ENCODE data around the gene EIF5. TPM values are rescaled to one million over a fixed set of nuclear protein-coding genes. Genes with fewer than 3 reads are reported as not detected.

Gene EIF5
- total RNA-seq, 4 donors from 2014 or later: 210 to 312 (median 266) TPM

- H3K4me3 ChIP-seq: no peak overlapping the region
- in situ Hi-C loops (cut with MboI; ENCODE audit: low pct_ligation_motif_present in 1 of 4, low pct_unique_long_range_greater_than_20kb in 1 of 4, low sequenced_read_pairs in 3 of 4): loop anchor here in 3 of 4 donors (10.0 to 25.0 kb wide), 3 partner anchors 104 to 204 kb away; partner anchors contain the start of genes EXOC3L4 (in 1 of the 3) and LBHD2 (in 1 of the 3)
- TF ChIP-seq EP300 (IDR thresholded peaks at IDR 0.05; ENCODE audit: low read depth) (no peak), POLR2AphosphoS5 (IDR thresholded peaks at IDR 0.05) (no peak), POLR2A (IDR thresholded peaks at IDR 0.05) (no peak), CTCF (IDR thresholded peaks at IDR 0.05) (no peak)
- intact Hi-C loops (cut with DNase I; ENCODE audit: low total_unique reads): no loop called here
- peaks cover 25% of the 10 kb centered on the region for H3K27me3 ChIP-seq
- no peak overlapping the region for H3K27ac ChIP-seq
- H3K9me3 ChIP-seq: no peaks in the 10 kb centered on the region
- H3K36me3 ChIP-seq: no peaks in the 10 kb centered on the region
- DNase-seq: no peak
- H3K4me1 ChIP-seq: no peaks in the 10 kb centered on the region
- WGBS, 2 donors (ENCODE audit: low coverage in 1 of 2): 91% methylated on average over 3 of the region's 3 CpGs; no CpG with 5 or more reads in 1 of the 2 donors
Measured at GRCh38 chr14:103290961-103291360, 43.1 kb upstream of the EIF5 start.

- WGBS, 2 donors (ENCODE audit: low coverage in 1 of 2): 27 to 40% methylated on average over 3 to 10 of the region's 10 CpGs
- intact Hi-C loops (cut with DNase I; ENCODE audit: low total_unique reads): loop anchor here (2.0 kb wide), 1 partner anchor 188 kb away; no protein-coding TSS in a partner anchor
- TF ChIP-seq CTCF (IDR thresholded peaks at IDR 0.05): peak; percentile 90 to 94 (median 91)
- no peak for TF ChIP-seq POLR2AphosphoS5 (IDR thresholded peaks at IDR 0.05)
Measured at GRCh38 chr14:103292426-103293374, 41.3 kb upstream of the EIF5 start.

GRCh38 chr14:103293465-103293864, 40.6 kb upstream of the EIF5 start:
- Histone ChIP-seq H3K27ac (no peak overlapping the region), H3K9me3 (no peaks in the 10 kb centered on the region), H3K4me3 (no peak overlapping the region), H3K4me1 (no peaks in the 10 kb centered on the region), H3K36me3 (no peaks in the 10 kb centered on the region), H3K27me3 (peaks cover 25% of the 10 kb centered on the region)
- in situ Hi-C loops (cut with MboI; ENCODE audit: low pct_ligation_motif_present in 1 of 4, low pct_unique_long_range_greater_than_20kb in 1 of 4, low sequenced_read_pairs in 3 of 4) (loop anchor here in 3 of 4 donors (10.0 to 25.0 kb wide), 3 partner anchors 106 to 206 kb away; partner anchors contain the start of genes EXOC3L4 (in 1 of the 3) and LBHD2 (in 1 of the 3)), intact Hi-C loops (cut with DNase I; ENCODE audit: low total_unique reads) (loop anchor here (2.0 kb wide), 1 partner anchor 189 kb away; no protein-coding TSS in a partner anchor)
- no peak for DNase-seq
- WGBS, 2 donors (ENCODE audit: low coverage in 1 of 2): 70 to 87% methylated on average over 4 to 7 of the region's 7 CpGs
- no peak for TF ChIP-seq POLR2AphosphoS5 (IDR thresholded peaks at IDR 0.05)

More at GRCh38 chr14:103292426-103293374, 41.3 kb upstream of the EIF5 start:
- DNase-seq: peak; percentile 84
- in situ Hi-C loops (cut with MboI; ENCODE audit: low pct_ligation_motif_present in 1 of 4, low pct_unique_long_range_greater_than_20kb in 1 of 4, low sequenced_read_pairs in 3 of 4): loop anchor here in 3 of 4 donors (10.0 to 25.0 kb wide), 3 partner anchors 105 to 205 kb away; partner anchors contain the start of genes EXOC3L4 (in 1 of the 3) and LBHD2 (in 1 of the 3)
- no peak overlapping the region for H3K27ac ChIP-seq
- no peaks in the 10 kb centered on the region for H3K9me3 ChIP-seq
- no peak overlapping the region for H3K4me3 ChIP-seq
- no peaks in the 10 kb centered on the region for H3K4me1 ChIP-seq
- H3K36me3 ChIP-seq: no peaks in the 10 kb centered on the region
- H3K27me3 ChIP-seq: peaks cover 25% of the 10 kb centered on the region

GRCh38 chr14:103294091-103294490, 39.9 kb upstream of the EIF5 start:
- no peak overlapping the region for H3K27ac ChIP-seq
- no peak for DNase-seq
- H3K27me3 ChIP-seq: peaks cover 20% of the 10 kb centered on the region
- no peaks in the 10 kb centered on the region for H3K4me1 ChIP-seq
- in situ Hi-C loops (cut with MboI; ENCODE audit: low pct_ligation_motif_present in 1 of 4, low pct_unique_long_range_greater_than_20kb in 1 of 4, low sequenced_read_pairs in 3 of 4): loop anchor here in 3 of 4 donors (10.0 to 25.0 kb wide), 3 partner anchors 107 to 207 kb away; partner anchors contain the start of genes EXOC3L4 (in 1 of the 3) and LBHD2 (in 1 of the 3)
- no peak overlapping the region for H3K4me3 ChIP-seq
- no peaks in the 10 kb centered on the region for H3K36me3 ChIP-seq
- H3K9me3 ChIP-seq: no peaks in the 10 kb centered on the region
- intact Hi-C loops (cut with DNase I; ENCODE audit: low total_unique reads): no loop called here
- TF ChIP-seq EP300 (IDR thresholded peaks at IDR 0.05; ENCODE audit: low read depth) (no peak), POLR2AphosphoS5 (IDR thresholded peaks at IDR 0.05) (no peak), CTCF (IDR thresholded peaks at IDR 0.05) (no peak), POLR2A (IDR thresholded peaks at IDR 0.05) (no peak)
- 93% methylated on average over 11 of the region's 11 CpGs; no CpG with 5 or more reads in 1 of the 2 donors for whole genome bisulfite sequencing, 2 donors (ENCODE audit: low coverage in 1 of 2)
